IMR-90 (cell line): ENCODE measurements around the gene EPC1.

Source experiments
- BHLHE40 ChIP-seq: fragments of 150-350 bp; IDR thresholded peaks from 2 replicates; pipeline ENCODE4 v1.6.1; 2016; ENCODE audit warnings: mild to moderate bottlenecking, low read depth, low read length
- CEBPB ChIP-seq: IDR thresholded peaks from 2 replicates; pipeline ENCODE4 v1.6.1; 2012; ENCODE audit warnings: low read depth, low read length, improper control_type of control experiment
- CHD1 ChIP-seq: IDR thresholded peaks from 2 replicates; pipeline ENCODE4 v1.6.1; 2012; ENCODE audit warnings: low read depth, low read length, improper control_type of control experiment
- CTCF ChIP-seq: conservative IDR thresholded peaks from 2 replicates; pipeline ENCODE4 v1.5.1; 2012; ENCODE audit warnings: mild to moderate bottlenecking, low read depth, low read length, improper control_type of control experiment
- ELK1 ChIP-seq: fragments of 150-350 bp; IDR thresholded peaks from 2 replicates; pipeline ENCODE4 v1.6.1; 2016; ENCODE audit warnings: low read depth, mild to moderate bottlenecking, low read length, moderate library complexity, borderline replicate concordance
- MAZ ChIP-seq: IDR thresholded peaks from 2 replicates; pipeline ENCODE4 v1.6.1; 2012; ENCODE audit warnings: low read depth, mild to moderate bottlenecking, low read length, improper control_type of control experiment, moderate library complexity, borderline replicate concordance
- POLR2A ChIP-seq: IDR thresholded peaks from 2 replicates; pipeline ENCODE4 v1.6.1; 2012; ENCODE audit warnings: mild to moderate bottlenecking, low read depth, low read length
- RCOR1 ChIP-seq: IDR thresholded peaks from 2 replicates; pipeline ENCODE4 v1.6.1; 2012; ENCODE audit warnings: mild to moderate bottlenecking, low read length, improper control_type of control experiment; ENCODE audit not compliant: insufficient replicate concordance
- SMC3 ChIP-seq: fragments of 150-350 bp; IDR thresholded peaks from 2 replicates; pipeline ENCODE4 v1.6.1; 2016; ENCODE audit warnings: low read depth, mild to moderate bottlenecking, antibody characterized with exemption, low read length, moderate library complexity
- USF2 ChIP-seq: fragments of 150-350 bp; IDR thresholded peaks from 2 replicates; pipeline ENCODE4 v1.6.1; 2017; ENCODE audit warnings: mild to moderate bottlenecking, antibody characterized with exemption, low read length, low read depth

DNA sequence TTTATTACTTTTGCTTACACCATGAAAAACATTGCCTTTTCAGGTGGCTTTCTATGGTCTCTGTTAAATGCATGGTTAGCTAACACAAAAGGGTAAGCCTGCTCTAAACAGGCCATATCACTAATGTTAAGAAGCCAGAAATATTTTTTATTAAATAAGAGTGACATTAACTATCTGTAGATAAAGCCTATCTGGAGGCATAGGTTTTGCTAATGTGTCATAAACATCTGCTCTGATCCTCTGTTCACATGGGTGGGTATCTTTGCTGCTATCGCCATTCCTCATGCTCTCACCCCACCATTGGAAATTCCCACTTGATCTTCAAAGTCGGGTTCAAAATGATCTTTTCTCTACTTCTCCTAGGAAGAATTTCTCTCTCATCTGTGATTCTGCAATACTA, 32.4 kb downstream of the EPC1 start:
- TF ChIP-seq CTCF (no peak), MAZ (no peak), BHLHE40 (no peak), POLR2A (no peak), USF2 (no peak), SMC3 (no peak), ELK1 (no peak), CEBPB (no peak), RCOR1 (no peak), CHD1 (no peak)
